Panc1 (cell line): ENCODE data around the gene SEPTIN8. TPM values are rescaled to one million over a fixed set of nuclear protein-coding genes. Genes with fewer than 3 reads are reported as not detected.

Source experiments
- ATAC-seq: fragments of 200-7000 bp; cut with Tn5 transposase; 2 replicates; pipeline ENCODE4 v1.9.1; 2020; ENCODE audit warnings: mild to moderate bottlenecking, moderate library complexity
- BruUV-seq: library from RNA; stranded (reverse); fragments of 400-500 nt; replicated peaks from 2 replicates; lab custom pipeline; 2021; lab: Mats Ljungman, UMichigan
- CTCF ChIA-PET: fragments of 300-600 bp; sonication (Branson Sonifier 250); formaldehyde crosslinking; loops from one replicate; lab custom pipeline; 2022; ENCODE audit warnings: antibody characterized with exemption; lab: Charles Lee
- POLR2A ChIA-PET: fragments of 300-600 bp; sonication (Branson Sonifier 250); formaldehyde crosslinking; loops from one replicate; lab custom pipeline; 2022; ENCODE audit warnings: antibody characterized with exemption; lab: Charles Lee
- DNase-seq: peaks from one replicate; pipeline ENCODE4 v3.0.0-alpha.2; 2010; ENCODE audit warnings: low read depth, low spot score
- H3K27ac ChIP-seq: 2 replicates; pipeline ENCODE4 v1.5.1; 2011; ENCODE audit warnings: mild to moderate bottlenecking, low read length, inconsistent platforms
- H3K27me3 ChIP-seq: fragments of 200-500 bp; sonication (Bioruptor generic); 2 replicates; pipeline ENCODE4 v1.6.0; 2014; ENCODE audit warnings: low read length, inconsistent platforms; ENCODE audit not compliant: control insufficient read depth, insufficient read depth
- H3K36me3 ChIP-seq: fragments of 200-500 bp; sonication (Bioruptor generic); 2 replicates; pipeline ENCODE4 v1.5.1; 2014; ENCODE audit warnings: inconsistent platforms, mild to moderate bottlenecking, low read length, moderate library complexity; ENCODE audit not compliant: control insufficient read depth, insufficient read depth
- H3K4me1 ChIP-seq: 2 replicates; pipeline ENCODE4 v1.5.1; 2011; ENCODE audit warnings: inconsistent platforms, mild to moderate bottlenecking, low read length, moderate library complexity; ENCODE audit not compliant: control insufficient read depth, insufficient read depth
- H3K4me3 ChIP-seq, 2 experiments: 2 replicates each; pipeline ENCODE4 v1.5.1; 2011 to 2012; ENCODE audit warnings: low read depth in 2 of 2, low read length in 2 of 2, mild to moderate bottlenecking in 2 of 2, inconsistent platforms in 1 of 2, moderate library complexity in 1 of 2
- H3K9me3 ChIP-seq: fragments of 200-500 bp; sonication (Bioruptor generic); 2 replicates; pipeline ENCODE4 v1.5.1; 2014; ENCODE audit warnings: low read depth, mild to moderate bottlenecking, inconsistent platforms, low read length, moderate library complexity; ENCODE audit not compliant: control insufficient read depth, insufficient read depth
- POLR2AphosphoS5 ChIP-seq: IDR thresholded peaks from 2 replicates; pipeline ENCODE4 v1.6.1; 2012; ENCODE audit warnings: mild to moderate bottlenecking, low read depth, low read length, moderate library complexity
- SIN3A ChIP-seq: IDR thresholded peaks from 2 replicates; pipeline ENCODE4 v1.6.1; 2012; ENCODE audit warnings: low read depth, mild to moderate bottlenecking, low read length, moderate library complexity, borderline replicate concordance; ENCODE audit not compliant: insufficient read depth
- TCF7L2 ChIP-seq: IDR thresholded peaks from 2 replicates; pipeline ENCODE4 v1.6.1; 2011; ENCODE audit warnings: mild to moderate bottlenecking, low read depth, low read length, inconsistent platforms
- in situ Hi-C: cut with HindIII; loops from 2 replicates; pipeline ENCODE4 v1.10.0; 2016; ENCODE audit warnings: low sequenced_read_pairs, low pct_unique_long_range_greater_than_20kb
- intact Hi-C: fragments of 100-400 bp; cut with micrococcal nuclease; formaldehyde crosslinking; loops from one replicate; pipeline ENCODE4 v1.10.0; 2022; ENCODE audit not compliant: unreplicated experiment
- total RNA-seq: library from RNA; stranded (reverse); gene quantifications from one replicate; pipeline ENCODE4 v1.2.1, GENCODE V29; 2021; ENCODE audit not compliant: unreplicated experiment
- TF ChIP-seq, protein P1 (sequence below), 2 experiments: IDR thresholded peaks; 2 replicates each; pipeline ENCODE4 v1.6.1; 2011 to 2012; ENCODE audit warnings: low read depth in 2 of 2, control low read depth in 1 of 2, low read length in 1 of 2, mild to moderate bottlenecking in 1 of 2, moderate library complexity in 1 of 2; ENCODE audit not compliant: insufficient read depth in 1 of 2
- TF ChIP-seq, protein P2 (sequence below): fragments of 450-650 bp; IDR thresholded peaks from 2 replicates; pipeline ENCODE4 v1.5.1; 2017; ENCODE audit warnings: mild to moderate bottlenecking

SEPTIN8 gene
- total RNA-seq, 1 experiment from 2014 or later = 22.8 TPM

GRCh38 chr5:132813599-132814502, 36.8 kb upstream of the SEPTIN8 start:
- DNase-seq = no peak
- in situ Hi-C loops (no loop called here), intact Hi-C loops (loop anchor here (10.0 kb wide), 2 partner anchors 59 to 289 kb away; no protein-coding TSS in a partner anchor)
- H3K27me3 ChIP-seq = peaks cover 10% of the 10 kb centered on the region
- no peak for TF ChIP-seq POLR2AphosphoS5
- TF ChIP-seq, protein P1, sequence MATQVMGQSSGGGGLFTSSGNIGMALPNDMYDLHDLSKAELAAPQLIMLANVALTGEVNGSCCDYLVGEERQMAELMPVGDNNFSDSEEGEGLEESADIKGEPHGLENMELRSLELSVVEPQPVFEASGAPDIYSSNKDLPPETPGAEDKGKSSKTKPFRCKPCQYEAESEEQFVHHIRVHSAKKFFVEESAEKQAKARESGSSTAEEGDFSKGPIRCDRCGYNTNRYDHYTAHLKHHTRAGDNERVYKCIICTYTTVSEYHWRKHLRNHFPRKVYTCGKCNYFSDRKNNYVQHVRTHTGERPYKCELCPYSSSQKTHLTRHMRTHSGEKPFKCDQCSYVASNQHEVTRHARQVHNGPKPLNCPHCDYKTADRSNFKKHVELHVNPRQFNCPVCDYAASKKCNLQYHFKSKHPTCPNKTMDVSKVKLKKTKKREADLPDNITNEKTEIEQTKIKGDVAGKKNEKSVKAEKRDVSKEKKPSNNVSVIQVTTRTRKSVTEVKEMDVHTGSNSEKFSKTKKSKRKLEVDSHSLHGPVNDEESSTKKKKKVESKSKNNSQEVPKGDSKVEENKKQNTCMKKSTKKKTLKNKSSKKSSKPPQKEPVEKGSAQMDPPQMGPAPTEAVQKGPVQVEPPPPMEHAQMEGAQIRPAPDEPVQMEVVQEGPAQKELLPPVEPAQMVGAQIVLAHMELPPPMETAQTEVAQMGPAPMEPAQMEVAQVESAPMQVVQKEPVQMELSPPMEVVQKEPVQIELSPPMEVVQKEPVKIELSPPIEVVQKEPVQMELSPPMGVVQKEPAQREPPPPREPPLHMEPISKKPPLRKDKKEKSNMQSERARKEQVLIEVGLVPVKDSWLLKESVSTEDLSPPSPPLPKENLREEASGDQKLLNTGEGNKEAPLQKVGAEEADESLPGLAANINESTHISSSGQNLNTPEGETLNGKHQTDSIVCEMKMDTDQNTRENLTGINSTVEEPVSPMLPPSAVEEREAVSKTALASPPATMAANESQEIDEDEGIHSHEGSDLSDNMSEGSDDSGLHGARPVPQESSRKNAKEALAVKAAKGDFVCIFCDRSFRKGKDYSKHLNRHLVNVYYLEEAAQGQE (IDR thresholded peaks at IDR 0.05; ENCODE audit: insufficient read depth in 1 of 2, low read depth in 2 of 2, low read length in 1 of 2) = no peak
- TF ChIP-seq TCF7L2 = no peak
- TF ChIP-seq, protein P2, sequence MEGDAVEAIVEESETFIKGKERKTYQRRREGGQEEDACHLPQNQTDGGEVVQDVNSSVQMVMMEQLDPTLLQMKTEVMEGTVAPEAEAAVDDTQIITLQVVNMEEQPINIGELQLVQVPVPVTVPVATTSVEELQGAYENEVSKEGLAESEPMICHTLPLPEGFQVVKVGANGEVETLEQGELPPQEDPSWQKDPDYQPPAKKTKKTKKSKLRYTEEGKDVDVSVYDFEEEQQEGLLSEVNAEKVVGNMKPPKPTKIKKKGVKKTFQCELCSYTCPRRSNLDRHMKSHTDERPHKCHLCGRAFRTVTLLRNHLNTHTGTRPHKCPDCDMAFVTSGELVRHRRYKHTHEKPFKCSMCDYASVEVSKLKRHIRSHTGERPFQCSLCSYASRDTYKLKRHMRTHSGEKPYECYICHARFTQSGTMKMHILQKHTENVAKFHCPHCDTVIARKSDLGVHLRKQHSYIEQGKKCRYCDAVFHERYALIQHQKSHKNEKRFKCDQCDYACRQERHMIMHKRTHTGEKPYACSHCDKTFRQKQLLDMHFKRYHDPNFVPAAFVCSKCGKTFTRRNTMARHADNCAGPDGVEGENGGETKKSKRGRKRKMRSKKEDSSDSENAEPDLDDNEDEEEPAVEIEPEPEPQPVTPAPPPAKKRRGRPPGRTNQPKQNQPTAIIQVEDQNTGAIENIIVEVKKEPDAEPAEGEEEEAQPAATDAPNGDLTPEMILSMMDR = no peak
- TF ChIP-seq SIN3A = no peak
- H3K4me3 ChIP-seq = peak overlapping the region in 1 of 2 experiments; percentile 39; a peak in 2 of 4 replicates
- no peak overlapping the region for H3K27ac ChIP-seq
- peaks cover 4% of the 10 kb centered on the region; the same call in 1 of the 2 replicates for H3K4me1 ChIP-seq
- CTCF ChIA-PET = interaction anchor here (0.6 kb wide), 1 partner anchor 15 kb away, joined by 9 read pairs; no protein-coding TSS in a partner anchor
- H3K9me3 ChIP-seq = no peaks in the 10 kb centered on the region
- ATAC-seq = peak; percentile 79
- no TSS peak for BruUV-seq
- POLR2A ChIA-PET = no interaction called here
- no peaks in the 10 kb centered on the region for H3K36me3 ChIP-seq

- CTCF ChIA-PET = interaction anchor here (0.6 kb wide), 2 partner anchors 14 to 50 kb away, joined by 9 to 10 read pairs; no protein-coding TSS in a partner anchor
- peak within 1 kb of the TSS; percentile 33 to 39 for H3K4me3 ChIP-seq
- H3K27me3 ChIP-seq = peaks cover 10% of the 10 kb centered on the region
- H3K36me3 ChIP-seq = no peaks in the 10 kb centered on the region
- POLR2A ChIA-PET = no interaction called here
- intact Hi-C loops = loop anchor here (10.0 kb wide), 2 partner anchors 58 to 288 kb away; no protein-coding TSS in a partner anchor
- in situ Hi-C loops = no loop called here
- no peaks in the 10 kb centered on the region for H3K9me3 ChIP-seq
- H3K27ac ChIP-seq = no peak within 1 kb of the TSS
- DNase-seq (no peak), ATAC-seq (peak; percentile 55)
- TF ChIP-seq, protein P2 = no peak
- TF ChIP-seq SIN3A = no peak
- TF ChIP-seq POLR2AphosphoS5 = no peak
- no peak for TF ChIP-seq TCF7L2
- TF ChIP-seq, protein P1 (IDR thresholded peaks at IDR 0.05; ENCODE audit: insufficient read depth in 1 of 2, low read depth in 2 of 2, low read length in 1 of 2) = no peak
- no TSS peak for BruUV-seq
- H3K4me1 ChIP-seq = peaks cover 4% of the 10 kb centered on the region; the same call in 1 of the 2 replicates
These were observed 36.0 kb upstream of the SEPTIN8 start, which contains the start of gene SOWAHA for GRCh38 chr5:132812781-132813598. Gene SOWAHA (plus strand): TSS chr5:132813302. CDS start chr5:132813622, 320 bp downstream.
